GM19099 (cell line): ENCODE measurements around the gene PPM1H.

ENCODE experiments used
- POLR2A ChIP-seq: IDR thresholded peaks from 3 replicates; pipeline ENCODE4 v1.6.1; 2011; ENCODE audit warnings: low read depth; ENCODE audit not compliant: insufficient read length; ENCODE audit errors: extremely low read depth

PPM1H gene

GRCh38 chr12:62767496-62767895 lies 167.5 kb downstream of the PPM1H start:
- TF ChIP-seq POLR2A, result no peak

- TF ChIP-seq POLR2A, result no peak
Measured at GRCh38 chr12:62766496-62766895, 168.5 kb downstream of the PPM1H start.

DNA sequence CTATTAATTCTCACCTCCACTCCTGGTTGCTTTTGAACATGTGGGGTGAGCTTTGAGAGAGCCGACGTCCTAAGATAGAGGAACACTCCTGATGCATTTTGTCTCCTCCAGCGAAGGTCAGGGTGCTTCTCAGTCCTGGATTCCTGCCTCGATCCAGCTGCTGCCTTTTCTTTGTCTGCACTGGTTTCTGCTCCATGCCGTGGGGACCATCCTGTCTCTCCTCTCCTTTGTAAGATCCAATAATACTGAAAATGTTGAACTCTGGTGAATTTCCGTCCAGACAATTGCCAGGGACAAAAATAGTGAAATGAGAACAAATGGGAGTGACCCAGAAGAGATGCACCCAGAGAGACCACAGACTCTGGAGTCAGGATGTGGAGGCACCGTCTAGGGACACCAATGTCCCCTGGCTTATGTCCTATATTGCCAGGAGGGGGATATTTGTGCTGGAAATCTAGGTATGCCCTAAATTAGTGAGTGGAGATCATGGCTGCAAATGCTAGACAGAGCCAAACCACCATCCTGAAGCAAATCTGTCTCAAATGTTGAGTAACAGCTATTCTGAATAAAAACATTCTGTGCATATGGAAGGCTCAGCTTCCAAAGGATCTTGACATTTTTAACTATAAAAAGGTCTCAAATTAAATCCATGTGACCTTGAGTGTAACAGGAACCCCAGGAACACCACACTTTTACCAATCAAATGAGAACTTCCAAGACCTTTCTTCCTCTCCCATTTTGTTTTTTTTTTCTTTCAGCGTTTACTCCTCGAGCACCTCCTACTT lies 170.9 kb downstream of the PPM1H start:
- no peak for TF ChIP-seq POLR2A

GRCh38 chr12:62763312-62763711 lies 171.6 kb downstream of the PPM1H start:
- TF ChIP-seq POLR2A, result no peak

GRCh38 chr12:62762645-62763044 lies 172.3 kb downstream of the PPM1H start:
- TF ChIP-seq POLR2A, result no peak

GRCh38 chr12:62761658-62762057 lies 173.3 kb downstream of the PPM1H start:
- TF ChIP-seq POLR2A, result no peak

DNA sequence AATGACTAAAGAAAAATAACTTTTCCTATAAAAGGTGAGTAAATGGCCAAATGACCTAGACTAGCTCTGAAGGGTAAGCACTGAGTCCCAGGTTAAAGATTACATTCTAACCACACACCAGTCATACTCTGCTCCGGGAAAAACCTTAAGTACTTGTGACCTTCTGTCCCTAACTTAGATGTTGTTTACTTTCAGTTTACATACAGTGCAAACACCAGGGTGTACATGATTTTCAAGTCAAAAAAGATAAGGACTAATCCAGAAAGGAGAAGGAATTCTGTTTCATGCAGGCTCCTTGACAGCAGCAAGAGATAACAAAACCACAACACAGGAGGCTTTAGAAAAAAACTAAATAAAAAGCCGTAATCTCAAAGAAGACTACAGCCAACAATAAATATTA lies 174.2 kb downstream of the PPM1H start:
- no peak for TF ChIP-seq POLR2A

DNA sequence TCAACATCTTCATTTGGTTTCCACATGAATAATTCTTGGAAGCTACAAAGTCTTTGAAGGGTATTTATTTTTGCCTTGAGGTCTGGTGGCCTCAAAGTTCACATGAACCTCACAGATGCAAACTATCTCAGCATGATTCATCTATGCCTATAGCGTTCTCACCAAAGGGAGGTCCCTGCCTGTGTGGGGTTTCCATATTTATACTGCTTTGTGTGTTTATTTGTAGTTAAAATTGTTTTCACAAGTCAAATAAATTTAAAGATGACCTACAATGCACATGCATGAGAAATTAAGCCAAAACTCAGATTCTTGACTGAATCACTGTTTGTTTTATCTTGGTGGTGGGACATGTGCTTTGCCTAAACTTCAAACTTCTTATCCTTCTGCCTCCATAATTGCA lies 176.7 kb downstream of the PPM1H start:
- no peak for TF ChIP-seq POLR2A

DNA sequence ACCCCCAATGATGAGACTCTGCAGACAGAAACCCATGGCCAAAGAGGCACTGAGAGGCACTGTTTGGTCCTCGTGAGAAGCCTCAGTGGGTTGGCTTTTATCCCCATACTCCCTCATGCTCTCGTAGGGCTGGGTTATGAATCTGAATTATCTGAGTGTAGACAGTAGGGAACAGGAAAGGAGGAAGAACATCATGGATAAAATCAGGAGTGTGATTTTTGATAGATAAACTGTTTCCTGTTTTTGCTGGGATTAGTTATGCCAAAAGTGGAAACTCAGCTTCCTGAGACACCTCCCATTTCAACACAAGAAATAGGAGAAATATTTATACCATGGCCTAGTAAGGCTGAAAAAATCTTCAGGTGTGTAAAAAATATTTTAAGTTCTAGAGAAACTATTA lies 177.9 kb downstream of the PPM1H start:
- TF ChIP-seq POLR2A, result no peak

- no peak for TF ChIP-seq POLR2A
Measured at GRCh38 chr12:62754706-62755105, 180.2 kb downstream of the PPM1H start.

DNA sequence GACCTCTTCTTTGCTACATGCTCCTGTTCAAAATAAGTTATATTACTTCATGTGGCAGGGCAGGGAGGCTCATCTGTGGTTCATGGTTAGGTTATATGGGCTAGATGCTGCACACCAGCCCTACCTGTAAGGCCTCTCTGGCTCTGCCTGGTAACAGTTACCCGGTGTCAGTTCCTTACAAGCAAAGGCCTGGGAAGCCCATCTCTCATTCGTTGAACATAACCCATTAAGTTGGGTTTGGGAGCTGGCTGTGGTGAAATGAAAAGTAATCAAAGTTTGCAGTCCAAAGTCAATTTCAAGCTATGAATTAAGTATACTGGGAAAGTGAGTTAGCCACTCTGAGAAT lies 183.2 kb downstream of the PPM1H start:
- TF ChIP-seq POLR2A, result no peak

GRCh38 chr12:62750941-62751809 lies 183.8 kb downstream of the PPM1H start:
- TF ChIP-seq POLR2A, result no peak

- TF ChIP-seq POLR2A, result no peak
Measured at GRCh38 chr12:62749586-62749985, 185.4 kb downstream of the PPM1H start.

DNA sequence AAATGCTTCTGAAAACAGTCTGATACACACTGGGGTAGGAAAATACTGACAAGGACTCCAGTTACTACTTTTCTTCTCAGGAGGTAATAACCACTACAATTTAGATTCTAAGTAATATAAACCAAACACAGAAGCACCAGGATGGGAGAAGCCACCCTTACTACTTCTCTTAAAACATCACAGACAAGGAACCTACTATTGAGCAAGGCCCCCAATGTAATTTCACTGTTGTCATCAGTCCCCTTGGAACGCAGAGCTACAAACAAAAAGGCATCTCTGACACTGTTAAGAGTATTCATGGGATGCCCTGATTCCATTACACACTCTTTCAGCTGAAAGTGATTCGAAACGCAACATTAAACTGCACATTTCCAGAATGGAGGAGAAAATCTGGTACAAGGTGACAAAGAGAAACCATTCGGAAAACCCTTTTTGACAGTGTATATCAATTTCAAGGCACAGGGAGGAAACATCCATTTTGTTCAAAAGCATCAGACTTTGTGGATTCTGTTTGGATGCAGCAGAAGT lies 185.9 kb downstream of the PPM1H start:
- TF ChIP-seq POLR2A, result no peak

DNA sequence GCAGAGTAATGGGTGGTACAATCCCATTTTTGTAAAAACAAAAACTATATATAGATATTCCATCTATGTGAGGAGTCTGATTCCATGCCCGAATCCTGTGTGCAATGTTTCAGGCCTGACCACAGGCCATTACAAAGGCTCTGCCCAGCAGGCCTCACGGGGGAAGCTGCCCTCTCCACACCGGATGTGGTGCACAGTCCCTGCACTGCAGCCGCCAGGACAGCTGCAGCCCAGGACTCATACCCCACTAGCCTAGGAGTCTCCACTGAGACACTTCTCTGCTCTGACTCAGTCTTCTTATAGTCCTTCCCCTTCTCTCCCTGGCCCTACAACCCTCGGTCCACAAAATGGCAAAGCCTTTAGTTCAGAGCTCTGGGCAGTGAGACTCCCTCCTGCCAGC lies 190.4 kb downstream of the PPM1H start:
- TF ChIP-seq POLR2A, result no peak
